Cortex of kidney (tissue), 1 donor: ENCODE results near the gene WASF2.
"Not testable (repeated sequence)": the region's sequence is repeated elsewhere in the genome, so short reads cannot be mapped to it uniquely, and the experiment has no call there.

ENCODE experiments used
- DNase-seq: peaks from one replicate; lab custom pipeline; 2025; lab: John Stamatoyannopoulos, UW

The WASF2 gene, protein sequence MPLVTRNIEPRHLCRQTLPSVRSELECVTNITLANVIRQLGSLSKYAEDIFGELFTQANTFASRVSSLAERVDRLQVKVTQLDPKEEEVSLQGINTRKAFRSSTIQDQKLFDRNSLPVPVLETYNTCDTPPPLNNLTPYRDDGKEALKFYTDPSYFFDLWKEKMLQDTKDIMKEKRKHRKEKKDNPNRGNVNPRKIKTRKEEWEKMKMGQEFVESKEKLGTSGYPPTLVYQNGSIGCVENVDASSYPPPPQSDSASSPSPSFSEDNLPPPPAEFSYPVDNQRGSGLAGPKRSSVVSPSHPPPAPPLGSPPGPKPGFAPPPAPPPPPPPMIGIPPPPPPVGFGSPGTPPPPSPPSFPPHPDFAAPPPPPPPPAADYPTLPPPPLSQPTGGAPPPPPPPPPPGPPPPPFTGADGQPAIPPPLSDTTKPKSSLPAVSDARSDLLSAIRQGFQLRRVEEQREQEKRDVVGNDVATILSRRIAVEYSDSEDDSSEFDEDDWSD

DNA sequence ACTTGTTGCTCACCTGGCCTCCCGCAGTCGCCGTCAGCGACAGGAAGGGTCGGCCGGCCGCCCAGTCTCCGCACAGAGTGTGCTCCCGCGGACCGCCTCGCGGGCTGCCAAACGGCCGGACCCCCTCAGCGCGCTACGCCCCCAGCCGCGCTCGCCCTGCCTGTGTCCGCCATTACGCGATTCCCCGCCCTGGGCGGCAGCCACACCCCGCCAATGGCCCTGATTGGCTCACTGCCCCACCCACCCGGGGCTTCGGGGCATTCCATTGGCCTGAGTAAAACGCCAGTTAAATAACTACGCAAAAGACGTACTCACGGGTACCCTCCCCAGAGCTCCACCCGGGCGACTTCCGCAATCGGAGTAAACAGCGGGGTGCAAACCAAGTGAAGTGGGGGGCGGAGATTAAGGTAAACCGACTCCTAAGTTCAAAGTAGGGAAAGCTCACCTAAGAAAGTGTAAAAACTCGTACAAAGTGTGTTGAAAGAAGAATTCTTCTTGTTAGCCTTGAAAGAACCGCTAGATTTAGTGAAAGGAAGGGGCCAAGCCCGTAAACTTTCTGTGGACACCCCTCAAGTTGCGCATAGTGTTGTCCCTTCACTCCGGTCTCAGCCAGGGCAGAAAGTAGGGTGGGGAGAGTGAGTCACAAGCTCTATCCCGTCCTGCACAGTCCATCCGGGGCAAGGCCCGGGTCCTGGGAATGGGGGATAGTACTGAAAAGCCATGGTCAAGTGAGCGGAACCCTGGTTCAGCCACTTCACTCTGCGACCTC, at the start of gene WASF2:
TSS of gene WASF2 (minus strand) at position 195 of the 769 bp plus-strand sequence. CDS start 61,277 bp downstream, outside the sequence.
- DNase-seq = no peak

DNA sequence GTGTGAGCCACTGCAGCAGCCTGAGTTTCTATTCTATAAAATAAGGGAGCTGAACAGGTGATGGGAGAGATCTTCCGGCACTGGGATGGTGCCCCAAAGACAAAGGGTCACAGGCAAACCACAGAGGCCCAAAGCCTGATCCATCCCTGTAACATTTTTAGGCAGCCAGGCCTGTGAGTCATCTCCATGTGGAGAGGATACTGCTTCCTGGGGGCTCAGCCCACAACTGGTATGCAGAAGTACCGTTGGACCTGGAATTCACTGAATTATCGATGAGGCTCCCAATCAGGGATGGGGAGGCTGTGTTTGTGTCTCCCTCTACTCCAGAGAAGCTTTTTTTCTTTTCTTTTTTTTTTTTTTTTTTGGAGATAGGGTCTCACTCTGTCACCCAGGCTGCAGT, 48.8 kb upstream of the WASF2 start:
- DNase-seq = no peak

DNA sequence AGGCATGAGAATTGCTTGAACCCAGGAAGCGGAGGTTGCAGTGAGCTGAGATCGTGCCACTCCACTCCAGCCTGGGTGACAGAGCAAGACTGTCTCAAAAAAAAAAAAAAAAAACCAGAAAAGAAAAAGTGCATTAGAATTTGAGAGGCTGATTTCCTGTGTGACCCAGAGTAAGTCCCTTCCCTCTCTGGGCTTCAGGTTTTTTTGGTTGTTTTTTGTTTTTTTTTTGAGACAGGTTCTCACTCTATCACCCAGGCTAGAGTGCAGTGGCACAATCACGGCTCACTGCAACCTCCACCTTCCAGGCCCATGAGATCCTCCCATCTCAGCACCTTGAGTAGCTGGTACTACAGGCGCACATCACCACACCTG, 48.3 kb upstream of the WASF2 start:
- not testable (repeated sequence) for DNase-seq

DNA sequence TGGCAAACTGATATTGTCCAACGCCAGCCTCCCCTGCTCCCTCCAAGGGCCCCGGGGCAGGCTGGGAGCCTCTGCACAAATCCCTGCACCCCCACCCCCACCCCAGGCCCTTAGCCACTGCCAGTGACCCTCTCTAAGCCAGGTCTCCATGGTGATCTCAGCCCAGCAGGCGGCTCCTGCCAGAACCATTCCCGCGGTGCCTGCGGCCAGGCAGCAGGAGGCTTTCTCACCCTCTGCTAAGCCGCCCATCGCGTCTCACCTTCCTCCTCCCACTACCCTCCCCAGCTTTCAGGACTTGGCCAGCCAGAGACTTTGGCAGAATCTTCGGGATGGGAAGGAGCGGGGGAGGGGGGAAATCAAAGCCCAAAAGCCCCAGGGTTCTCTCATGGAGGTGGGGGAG, 46.8 kb upstream of the WASF2 start:
- DNase-seq = no peak

DNA sequence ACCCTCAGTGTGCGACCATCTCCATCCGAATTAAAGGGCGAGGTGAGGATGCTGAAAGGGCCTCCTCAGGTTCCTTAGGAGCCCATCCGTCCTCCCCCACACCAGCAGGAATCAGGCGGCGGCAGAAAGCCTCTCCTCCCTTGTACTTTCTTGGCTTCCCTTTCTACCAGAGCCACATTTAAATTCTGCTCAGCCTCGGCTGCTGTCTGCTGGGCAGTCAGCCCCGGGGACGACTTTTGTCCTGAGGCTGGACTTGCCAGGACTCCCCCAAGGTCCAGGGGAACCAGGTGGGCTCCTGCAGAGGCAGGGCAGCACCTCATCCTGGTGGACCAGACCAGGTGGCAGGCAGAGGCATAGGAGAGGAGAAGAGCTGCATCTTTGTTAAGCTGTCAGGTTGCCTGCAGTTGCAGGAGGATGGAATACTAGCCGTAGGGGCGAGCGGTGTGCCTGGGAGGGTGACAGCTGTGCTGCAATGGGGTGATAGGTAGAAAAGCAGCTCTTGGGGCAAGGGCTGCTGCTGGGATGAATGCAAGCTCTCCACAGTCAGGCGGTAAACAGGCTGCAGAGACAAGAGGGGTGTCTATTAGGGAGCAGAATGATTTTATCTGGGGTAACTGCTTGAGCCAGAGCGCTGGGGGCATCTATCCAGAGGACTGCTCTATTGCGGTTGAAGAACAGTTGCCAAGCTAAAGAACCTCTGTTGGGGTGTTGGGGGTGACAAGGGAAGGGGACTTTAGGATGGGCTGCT, 46.2 kb upstream of the WASF2 start:
- no peak for DNase-seq

DNA sequence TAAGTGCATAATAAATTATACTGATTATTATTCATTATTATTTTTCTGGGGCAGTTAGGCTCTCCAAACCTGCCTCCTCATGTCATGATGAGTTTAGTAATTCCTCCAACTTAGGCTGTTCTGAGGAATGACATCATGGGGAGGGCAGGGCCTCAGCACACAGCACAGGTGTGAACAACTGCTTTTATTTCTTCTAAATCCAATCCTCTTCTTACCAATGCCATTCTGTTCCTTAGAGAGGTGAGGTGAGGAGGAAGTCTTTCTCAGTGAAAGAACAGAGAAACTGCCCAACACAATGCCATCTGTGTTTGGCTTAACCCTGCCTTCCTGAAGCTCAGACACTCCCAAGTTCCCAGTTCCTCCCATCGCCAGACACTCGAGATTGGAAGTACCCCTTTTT, 45.4 kb upstream of the WASF2 start:
- no peak for DNase-seq

DNA sequence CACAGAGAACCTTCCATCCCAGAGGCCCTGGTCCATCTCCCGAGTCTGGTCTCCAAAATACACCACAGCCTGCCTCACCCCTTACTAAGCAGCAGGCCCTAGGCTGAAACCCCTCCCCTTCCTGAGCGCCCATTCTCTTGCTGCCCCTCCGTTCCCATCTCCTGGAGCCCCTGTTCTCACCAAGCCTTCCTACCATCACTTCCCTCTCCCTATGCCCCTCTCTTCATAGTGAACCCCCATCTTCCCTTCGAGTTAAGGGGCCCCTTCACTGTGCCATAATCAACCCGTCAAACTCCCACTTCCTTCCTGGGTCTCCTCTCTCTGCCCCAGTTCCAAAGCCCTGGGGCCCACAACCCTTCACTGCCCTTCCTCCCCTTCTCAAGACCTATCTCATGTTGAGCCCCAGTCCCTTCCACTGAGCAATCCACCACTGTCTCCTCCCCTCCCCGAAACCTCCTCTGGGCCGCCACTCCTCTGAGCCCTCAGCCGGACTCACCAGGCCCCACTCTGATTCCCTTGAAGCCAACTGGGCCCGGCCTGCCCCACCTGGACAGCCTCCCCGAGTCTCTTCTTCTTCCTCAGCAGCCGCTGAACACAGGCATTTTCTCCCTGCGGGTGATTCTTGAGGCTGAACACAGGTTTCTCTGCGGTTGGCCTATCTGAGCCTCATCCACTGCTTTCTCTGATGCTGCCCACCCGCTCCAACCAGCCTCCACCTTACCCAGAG, 42.2 kb upstream of the WASF2 start:
- no peak for DNase-seq

DNA sequence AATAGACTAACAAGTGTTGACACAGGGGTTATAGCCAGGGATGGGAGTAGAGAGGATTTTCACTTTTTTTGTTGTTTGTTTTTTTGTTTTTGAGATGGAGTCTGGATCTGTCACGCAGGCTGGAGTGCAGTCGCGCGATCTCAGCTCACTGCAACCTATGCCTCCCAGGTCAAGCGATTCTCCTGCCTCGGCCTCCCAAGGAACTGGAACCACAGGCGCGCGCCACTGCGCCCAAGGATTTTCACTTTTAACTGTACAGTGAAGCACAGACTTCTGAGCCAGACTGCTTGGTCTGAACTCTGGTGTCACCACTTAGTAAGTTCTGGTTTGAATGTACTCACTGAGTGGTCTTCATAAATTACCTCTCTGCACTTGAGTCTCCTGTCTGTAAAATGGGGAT, 40.2 kb upstream of the WASF2 start:
- DNase-seq = no peak

DNA sequence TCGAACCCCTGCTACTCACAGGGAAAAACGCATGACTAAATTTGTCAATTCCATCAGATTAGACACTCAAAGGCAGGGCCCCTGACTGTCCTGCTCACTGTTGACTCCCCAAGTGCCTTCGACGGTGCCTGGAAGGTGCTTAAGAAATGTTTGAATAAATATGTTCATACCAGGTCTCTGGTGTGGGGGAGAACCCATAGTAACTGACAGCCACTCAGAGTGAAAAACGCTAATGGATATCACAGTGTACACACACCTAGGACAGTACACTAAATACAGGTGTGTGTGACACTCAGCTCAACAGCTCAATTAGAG, 39.7 kb upstream of the WASF2 start:
- no peak for DNase-seq

DNA sequence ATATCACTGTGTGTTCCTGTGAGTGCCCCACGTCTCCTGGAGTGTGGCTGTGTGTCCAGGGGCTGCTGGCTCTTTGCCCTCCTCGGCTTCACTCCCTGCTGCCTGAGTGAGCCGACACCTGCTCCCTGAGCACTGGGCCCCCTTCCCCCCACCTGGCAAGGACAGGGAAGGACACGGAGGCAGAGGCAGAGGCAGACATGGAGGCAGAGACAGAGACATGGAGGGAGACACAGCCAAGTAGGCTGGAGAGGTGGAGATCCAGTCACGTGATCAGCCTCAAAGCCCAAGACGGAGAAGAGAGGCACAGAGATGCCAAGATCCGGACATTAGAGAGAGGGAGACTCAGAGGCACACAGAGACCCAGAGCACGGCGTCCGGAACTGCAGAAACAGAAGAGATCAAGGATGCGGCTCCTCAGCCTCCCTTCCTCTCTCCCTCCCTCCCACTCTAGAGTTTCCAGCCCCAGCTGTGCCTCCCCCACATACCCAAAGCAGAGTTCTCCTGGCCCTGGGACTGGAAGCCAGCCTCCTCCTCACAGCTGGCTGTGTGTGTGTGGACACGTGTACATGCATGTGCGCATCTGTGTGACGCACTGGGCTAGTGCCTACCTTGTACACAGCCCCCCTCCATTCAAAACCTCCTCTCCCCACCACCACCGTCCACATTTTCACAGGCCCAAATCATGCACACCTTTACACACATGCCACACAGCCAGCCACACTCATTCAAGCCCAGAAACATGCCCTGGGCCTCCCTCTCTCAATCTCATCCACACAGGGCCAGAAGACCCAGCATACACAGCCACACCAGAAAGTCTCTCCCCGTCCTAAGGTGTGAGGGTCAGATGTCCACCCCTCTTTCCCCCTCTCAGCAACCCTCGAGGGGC, 39.1 kb upstream of the WASF2 start:
- DNase-seq = no peak

DNA sequence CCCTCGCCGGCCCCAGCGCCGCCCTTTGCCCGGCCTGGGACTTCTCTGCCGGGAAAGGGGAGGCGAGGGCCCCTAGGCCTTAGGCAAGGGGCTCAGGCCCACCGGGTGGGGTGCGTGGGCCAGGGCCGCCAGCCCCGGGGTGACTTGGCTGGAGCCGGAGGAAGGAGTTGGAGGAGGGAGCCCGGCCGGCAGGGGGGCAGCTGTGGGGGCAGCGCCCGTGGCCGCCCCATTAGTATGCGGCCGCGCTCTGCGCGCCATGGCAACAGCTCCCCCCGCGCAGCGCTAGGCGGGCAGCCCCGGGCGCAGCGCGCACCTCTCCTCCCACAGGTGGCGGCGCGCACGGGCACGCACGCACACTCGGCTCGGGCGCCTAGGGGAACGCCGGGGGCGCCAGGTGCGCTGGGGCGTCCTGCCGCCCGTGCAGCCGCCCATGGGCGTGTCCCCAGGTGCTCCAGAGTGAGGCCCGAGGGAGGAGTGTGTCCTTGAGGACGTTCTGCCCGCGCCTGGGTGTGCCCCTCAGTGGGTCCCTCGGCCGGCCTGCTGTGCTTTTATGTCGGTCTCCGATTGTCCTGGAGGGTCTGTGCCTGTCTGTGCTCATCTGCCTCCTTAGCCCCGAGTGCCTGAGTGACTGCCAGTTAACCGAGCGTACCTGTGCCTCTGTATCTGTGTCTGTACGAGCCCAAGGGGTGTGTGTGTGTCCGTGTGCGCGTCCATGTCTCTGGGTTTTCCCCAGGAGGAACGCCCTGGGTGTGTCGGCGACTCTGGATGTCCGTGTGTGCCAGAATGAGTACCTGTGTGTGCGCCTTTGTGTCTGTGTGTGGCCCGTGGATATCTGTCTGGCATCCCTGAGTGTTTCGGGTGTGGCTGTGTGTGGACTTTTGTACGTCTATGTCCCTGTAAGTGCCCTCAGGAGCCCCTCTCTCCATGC, 38.2 kb upstream of the WASF2 start:
- DNase-seq = no peak

DNA sequence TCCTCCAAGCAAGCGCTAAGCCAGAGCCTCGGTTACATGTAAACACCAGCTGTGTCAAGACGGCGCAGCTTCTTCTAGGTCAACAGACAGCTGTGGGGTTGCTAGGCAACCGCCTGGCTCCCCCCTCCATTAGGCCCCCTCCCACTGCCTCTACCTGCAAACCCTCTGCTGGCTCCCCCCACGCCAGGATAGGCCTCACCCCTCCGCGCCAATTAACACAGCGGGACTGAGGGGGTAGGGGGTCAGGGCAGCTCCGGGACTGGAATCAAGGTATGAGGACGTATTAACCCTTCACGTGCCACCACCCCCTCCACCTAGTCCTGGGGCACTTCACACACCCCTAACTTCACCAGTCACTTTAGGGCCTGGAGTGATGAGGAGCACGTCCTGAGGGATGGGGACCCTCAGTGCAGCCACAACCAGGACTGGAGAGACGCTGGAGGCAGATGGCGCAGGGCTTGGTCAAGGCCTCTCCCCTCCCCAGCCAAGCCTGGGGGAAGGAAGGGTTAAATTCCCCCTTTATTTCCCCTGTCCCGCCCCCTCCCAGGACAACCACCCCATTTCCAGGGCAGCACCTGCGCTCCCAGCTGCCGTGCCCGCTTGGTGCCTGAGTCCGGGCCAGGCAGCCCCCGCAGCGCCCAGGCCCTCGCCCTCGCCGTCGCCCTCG, 37.4 kb upstream of the WASF2 start:
- DNase-seq = no peak

DNA sequence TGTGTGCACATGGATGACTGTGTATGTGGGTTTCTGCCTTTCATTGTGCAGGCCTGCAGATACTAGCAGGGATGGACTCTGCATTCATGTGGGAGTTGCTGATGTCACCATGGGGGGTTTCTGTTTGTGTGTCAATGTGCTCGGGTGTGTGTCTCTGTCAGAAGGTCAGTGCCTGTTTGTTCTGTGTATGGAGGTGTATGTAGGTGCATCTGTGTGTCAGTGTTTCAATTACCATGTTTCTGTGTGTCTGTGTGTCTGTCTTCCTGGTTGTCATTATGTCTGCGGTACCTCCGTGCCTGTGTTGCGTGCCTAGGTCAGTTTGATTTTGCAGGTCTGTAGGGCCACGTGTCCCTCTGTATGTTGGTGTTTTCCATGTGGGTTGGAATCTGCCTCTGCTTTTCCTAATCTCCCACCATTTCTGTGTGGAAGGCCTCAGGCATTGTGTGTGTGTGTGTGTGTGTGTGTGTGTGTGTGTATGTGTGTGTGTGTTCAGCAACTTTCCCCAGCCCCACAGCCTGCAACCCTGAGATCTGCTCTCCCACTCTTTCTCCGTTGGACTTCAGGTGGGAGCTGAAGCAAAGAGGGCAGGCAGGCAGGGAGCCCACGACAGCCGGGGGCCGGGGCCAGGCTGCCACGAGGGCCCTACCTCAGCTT, 36.7 kb upstream of the WASF2 start:
- DNase-seq = no peak

DNA sequence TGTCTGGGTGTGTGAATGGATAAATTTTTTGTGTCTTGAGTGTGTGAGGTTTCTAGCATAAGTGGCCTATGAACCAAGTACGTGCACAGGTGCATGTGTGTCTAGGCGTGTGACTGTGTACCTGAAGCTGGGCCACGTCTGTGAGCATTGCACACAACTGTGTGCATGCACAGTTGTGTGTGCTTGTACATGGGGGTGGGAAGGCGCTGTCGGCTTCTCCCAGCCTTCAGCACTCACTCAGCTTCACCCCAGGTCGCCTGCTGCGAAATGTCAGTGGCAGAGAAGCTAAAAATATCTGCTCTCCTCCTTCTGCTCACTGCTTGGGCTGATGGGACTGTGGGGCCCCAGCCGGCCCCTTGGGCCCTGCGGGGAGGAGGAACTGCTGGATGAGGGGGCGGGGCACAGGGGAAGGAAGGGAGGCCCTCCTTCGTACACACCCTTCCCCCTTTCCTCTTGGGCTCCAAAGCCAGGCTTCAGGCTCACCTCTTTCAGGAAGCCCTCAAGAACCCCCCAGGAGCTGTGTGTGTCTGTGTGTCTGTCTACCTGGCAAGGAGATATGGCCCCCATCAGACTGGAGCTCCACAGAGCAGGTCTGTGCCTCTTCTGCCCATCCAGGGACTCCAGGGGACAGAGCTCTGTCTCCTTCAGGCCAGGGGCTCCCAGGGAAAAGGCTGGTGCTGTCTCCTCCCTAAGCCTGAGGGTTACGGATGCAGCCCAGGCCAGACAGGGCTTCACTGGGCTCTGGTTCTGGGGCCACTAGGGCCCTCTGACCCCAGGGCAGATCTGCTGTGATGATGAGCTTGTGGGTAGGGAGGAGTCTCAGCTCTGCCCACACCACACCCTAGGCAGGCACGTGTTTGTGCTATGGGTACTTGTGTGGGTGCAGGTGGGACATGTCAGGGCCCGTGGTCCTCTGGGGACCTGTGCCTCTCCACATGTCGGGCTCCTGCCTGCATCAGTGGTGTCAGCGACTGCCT, 35.6 kb upstream of the WASF2 start:
- no peak for DNase-seq

DNA sequence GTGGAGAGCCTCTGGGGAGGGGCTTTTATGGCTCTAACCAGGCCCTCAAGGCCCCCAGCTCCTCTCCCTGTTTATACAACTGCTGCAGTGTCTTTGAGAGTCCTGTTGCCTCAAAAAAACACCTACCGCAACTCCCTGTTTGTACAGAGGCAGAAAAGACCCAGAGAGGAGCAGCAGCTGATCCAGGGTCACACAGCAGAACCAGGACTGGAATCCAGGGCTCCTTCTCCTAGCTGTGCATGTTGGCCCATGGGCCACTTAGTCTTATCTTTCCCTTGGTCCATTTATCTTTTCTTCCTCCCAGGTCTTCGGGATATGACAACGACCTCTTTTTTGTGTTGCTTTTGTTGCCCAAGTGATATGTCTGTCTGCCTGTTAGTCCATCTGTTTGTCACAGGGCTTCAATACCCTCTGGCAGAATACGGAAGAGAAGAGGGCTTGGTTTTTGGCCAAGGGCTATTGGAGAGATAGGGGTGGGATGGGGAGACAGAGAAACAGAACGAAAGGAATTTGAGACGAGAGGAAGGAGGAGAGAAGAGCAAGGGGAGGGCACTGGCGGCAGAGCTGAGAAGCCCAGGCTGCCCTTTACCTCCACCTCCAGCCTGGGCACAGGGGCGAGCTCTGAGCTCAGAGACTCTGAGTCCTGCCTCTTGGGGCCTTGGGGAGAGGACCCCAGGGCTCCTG, 33.5 kb upstream of the WASF2 start:
- no peak for DNase-seq

DNA sequence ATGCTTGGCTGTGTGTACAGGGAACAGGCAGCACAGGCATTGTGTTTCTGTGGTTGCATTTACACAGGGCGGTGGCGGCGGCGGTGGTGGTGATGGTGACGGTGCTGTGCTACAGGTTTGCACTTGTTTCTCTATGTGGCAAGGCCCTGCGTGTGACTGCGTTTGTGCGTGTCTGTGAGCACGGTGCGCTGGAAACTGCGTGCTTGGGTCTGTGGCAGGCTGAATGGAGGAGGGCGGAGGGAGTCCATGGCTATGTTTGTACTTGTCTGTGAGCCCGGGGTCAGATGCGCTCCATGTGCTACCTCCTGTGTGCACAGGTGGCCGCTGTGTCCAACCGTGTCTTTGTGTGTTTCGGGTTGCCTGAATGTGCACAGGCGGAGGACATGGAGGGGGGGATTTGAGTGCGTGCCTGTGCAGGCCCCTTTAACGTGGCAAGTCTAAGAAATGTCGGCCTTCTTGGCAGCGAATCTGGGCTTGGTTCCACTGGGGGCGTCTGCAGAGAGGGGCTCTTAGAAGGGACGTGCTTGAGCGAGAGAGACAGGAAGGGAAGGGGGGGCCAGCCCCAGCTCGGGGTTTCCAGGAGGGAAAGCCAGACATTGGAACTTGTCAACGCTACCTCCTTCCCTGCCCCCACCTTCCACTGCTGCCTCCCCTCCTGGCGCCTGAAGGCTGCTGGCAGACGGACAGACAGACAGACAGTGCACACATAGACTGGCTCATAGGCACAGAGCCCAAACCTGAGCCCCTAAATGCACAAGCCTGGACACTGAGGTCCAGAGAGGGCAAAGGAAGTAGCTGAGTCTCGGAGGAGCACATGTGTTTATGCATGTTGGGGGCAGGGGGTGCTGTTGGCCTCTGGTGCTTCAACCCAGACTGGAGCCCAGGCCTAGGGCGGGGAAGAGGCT, 32.7 kb upstream of the WASF2 start:
- no peak for DNase-seq
